AG04450 (cell line): ENCODE results near the gene FCAMR. TPM values are rescaled to one million over a fixed set of nuclear protein-coding genes. Genes with fewer than 3 reads are reported as not detected.

Source experiments
- CTCF ChIA-PET: fragments of 300-600, 350-600 bp; formaldehyde crosslinking; extraction: SDS; loops from one replicate; lab custom pipeline; 2022; ENCODE audit warnings: antibody characterized with exemption, inconsistent platforms; lab: Charles Lee
- POLR2A ChIA-PET: fragments of 350-600 bp; formaldehyde crosslinking; extraction: SDS; loops from one replicate; lab custom pipeline; 2021; ENCODE audit warnings: antibody characterized with exemption, inconsistent platforms; lab: Yijun Ruan, JAX
- DNase-seq: peaks from one replicate; pipeline ENCODE4 v3.0.0-alpha.2; 2011; ENCODE audit warnings: low read depth, low spot score
- H3K27ac ChIP-seq: one replicate; pipeline ENCODE4 v1.5.1; 2012; ENCODE audit warnings: low read depth, low read length, control low read depth
- H3K27me3 ChIP-seq: one replicate; pipeline ENCODE4 v1.6.0; 2012; ENCODE audit warnings: low read length; ENCODE audit not compliant: control insufficient read depth, insufficient read depth
- H3K4me3 ChIP-seq: 2 replicates; pipeline ENCODE4 v1.5.1; 2011; ENCODE audit warnings: mild to moderate bottlenecking, low read depth, low read length, control low read depth
- H3K9me3 ChIP-seq: 2 replicates; pipeline ENCODE4 v1.5.1; 2012; ENCODE audit warnings: low read length; ENCODE audit not compliant: control insufficient read depth, insufficient read depth
- CTCF ChIP-seq: IDR thresholded peaks from 2 replicates; pipeline ENCODE4 v1.5.1; 2011; ENCODE audit warnings: low read depth, low read length, control low read depth, inconsistent platforms
- polyA plus RNA-seq: library from polyadenylated mRNA; depleted of rRNA; stranded (reverse); fragments of >200 nt; gene quantifications from 2 replicates; pipeline ENCODE4 v1.2.3, GENCODE V29; 2011

The FCAMR gene
- polyA plus RNA-seq, 1 experiment: not detected

DNA sequence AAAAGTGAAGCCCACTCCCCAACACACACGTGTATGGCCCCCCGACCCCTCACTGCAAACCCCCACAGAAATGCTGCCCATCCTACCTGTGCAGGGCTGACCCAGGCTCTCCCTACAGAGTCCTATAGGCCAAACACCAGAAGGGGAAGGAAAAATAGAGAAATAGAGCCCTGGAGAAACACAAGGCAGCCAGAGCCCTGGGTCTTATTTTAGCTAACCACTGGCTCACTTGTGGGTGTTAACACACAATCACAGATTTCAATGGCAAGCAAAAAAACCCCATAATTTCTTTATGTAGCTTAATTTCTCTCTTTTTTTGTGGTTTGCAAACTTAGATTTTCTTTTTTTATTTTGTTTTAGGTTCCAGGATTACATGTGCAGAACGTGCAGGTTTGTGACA is 23.0 kb downstream of the FCAMR start:
- Histone ChIP-seq H3K9me3 (no peaks in the 10 kb centered on the region; the same call in 1 of the 2 replicates), H3K27me3 (peaks cover 50% of the 10 kb centered on the region), H3K4me3 (no peak overlapping the region), H3K27ac (no peak overlapping the region)
- POLR2A ChIA-PET: no interaction called here
- CTCF ChIA-PET: interaction anchor here (0.7 to 1.8 kb wide), 4 partner anchors 11 to 213 kb away, joined by 3 to 7 read pairs (median 4); no protein-coding TSS in a partner anchor
- DNase-seq: no peak
- TF ChIP-seq CTCF: no peak

DNA sequence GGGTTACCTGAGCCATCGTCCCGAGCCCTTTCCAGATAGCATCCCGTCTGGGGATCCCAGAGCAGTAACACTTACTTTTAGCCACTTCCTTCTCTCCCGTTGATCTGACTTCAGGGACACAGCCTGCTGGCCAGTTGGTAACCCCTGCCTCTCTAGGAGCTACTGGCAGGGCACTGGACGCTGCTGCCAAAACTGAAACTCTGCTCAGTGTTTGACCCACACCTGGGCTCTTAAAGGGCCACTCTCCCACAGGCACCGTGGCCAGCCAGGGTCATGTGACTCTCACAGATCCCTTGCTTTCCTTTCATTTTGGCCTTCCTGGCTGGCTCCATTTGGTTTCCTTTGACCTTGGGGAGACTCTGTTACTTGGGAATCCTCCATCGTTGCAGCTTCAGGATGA is 24.0 kb downstream of the FCAMR start, which contains the start of gene PIGR:
Gene PIGR, minus strand, starts transcription at position 206 of the 400 bp plus-strand sequence. CDS start 5,935 bp downstream, outside the sequence.
- Histone ChIP-seq H3K27me3 (peaks cover 60% of the 10 kb centered on the region), H3K27ac (no peak within 1 kb of the TSS), H3K4me3 (no peak within 1 kb of the TSS), H3K9me3 (no peaks in the 10 kb centered on the region; the same call in 1 of the 2 replicates)
- POLR2A ChIA-PET: no interaction called here
- DNase-seq: no peak
- CTCF ChIA-PET: interaction anchor here (1.0 kb wide), 1 partner anchor 34 kb away, joined by 4 read pairs; no protein-coding TSS in a partner anchor
- no peak for TF ChIP-seq CTCF

GRCh38 chr1:206945779-206946178 is 24.5 kb downstream of the FCAMR start:
- Histone ChIP-seq H3K4me3 (no peak overlapping the region), H3K9me3 (no peaks in the 10 kb centered on the region; the same call in 1 of the 2 replicates), H3K27ac (no peak overlapping the region), H3K27me3 (peaks cover 63% of the 10 kb centered on the region)
- TF ChIP-seq CTCF: no peak
- ChIA-PET CTCF (interaction anchor here (1.0 kb wide), 1 partner anchor 33 kb away, joined by 4 read pairs; no protein-coding TSS in a partner anchor), POLR2A (no interaction called here)
- DNase-seq: no peak

- Histone ChIP-seq H3K27ac (no peak overlapping the region), H3K9me3 (no peaks in the 10 kb centered on the region; the same call in 1 of the 2 replicates), H3K4me3 (no peak overlapping the region), H3K27me3 (peaks cover 62% of the 10 kb centered on the region)
- CTCF ChIA-PET: no interaction called here
- no peak for DNase-seq
- TF ChIP-seq CTCF: no peak
- POLR2A ChIA-PET: no interaction called here
Measured at GRCh38 chr1:206944703-206945102, 25.6 kb downstream of the FCAMR start.

GRCh38 chr1:206941766-206942418 is 28.4 kb downstream of the FCAMR start:
- no peak for TF ChIP-seq CTCF
- no peaks in the 10 kb centered on the region for H3K9me3 ChIP-seq
- H3K4me3 ChIP-seq: no peak overlapping the region
- peaks cover 57% of the 10 kb centered on the region for H3K27me3 ChIP-seq
- CTCF ChIA-PET: interaction anchor here (0.9 kb wide), 1 partner anchor 8 kb away, joined by 3 read pairs; no protein-coding TSS in a partner anchor
- H3K27ac ChIP-seq: no peak overlapping the region
- POLR2A ChIA-PET: no interaction called here
- no peak for DNase-seq
